H1 (cell line): ENCODE measurements around the gene ABI3. TPM values are rescaled to one million over a fixed set of nuclear protein-coding genes. Genes with fewer than 3 reads are reported as not detected.

Experiments
- ASH2L ChIP-seq: fragments of 200-600, 300-600 bp; sonication (generic); IDR thresholded peaks from one replicate; pipeline ENCODE4 v1.7.1; 2017; ENCODE audit warnings: low read length
- BACH1 ChIP-seq: IDR thresholded peaks from 2 replicates; pipeline ENCODE4 v1.6.1; 2012; ENCODE audit warnings: low read length, improper control_type of control experiment
- CBX5 ChIP-seq: fragments of 300-800, 300-1000 bp; sonication (generic); IDR thresholded peaks from 2 replicates; pipeline ENCODE4 v1.7.1; 2016; ENCODE audit warnings: antibody characterized with exemption, low read length, low read depth
- CEBPB ChIP-seq: IDR thresholded peaks from 2 replicates; pipeline ENCODE4 v1.6.1; 2012; ENCODE audit warnings: low read depth, low read length
- EZH2 ChIP-seq: fragments of 200-600 bp; sonication (generic); IDR thresholded peaks from 2 replicates; pipeline ENCODE4 v1.7.1; 2012; ENCODE audit warnings: low read depth, mild to moderate bottlenecking, moderate library complexity, low read length, inconsistent platforms; ENCODE audit not compliant: severe bottlenecking
- FOSL1 ChIP-seq: IDR thresholded peaks from 2 replicates; pipeline ENCODE4 v1.6.1; 2011; ENCODE audit warnings: mild to moderate bottlenecking, low read depth, low read length, moderate library complexity; ENCODE audit not compliant: insufficient read depth
- HDAC2 ChIP-seq, 2 experiments: fragments of 300-600 bp in 1 of 2; sonication (generic) in 1 of 2; IDR thresholded peaks; 2 replicates each; pipeline ENCODE4 v1.6.1; 2011 to 2012; ENCODE audit warnings: low read depth in 2 of 2, low read length in 2 of 2, mild to moderate bottlenecking in 2 of 2, moderate library complexity in 2 of 2, borderline replicate concordance in 1 of 2, inconsistent platforms in 1 of 2
- JUND ChIP-seq: IDR thresholded peaks from 2 replicates; pipeline ENCODE4 v1.6.1; 2011; ENCODE audit warnings: mild to moderate bottlenecking, improper control_type of control experiment, low read length
- NRF1 ChIP-seq: IDR thresholded peaks from 2 replicates; pipeline ENCODE4 v1.6.1; 2011; ENCODE audit warnings: mild to moderate bottlenecking, low read depth, low read length, improper control_type of control experiment
- PHF8 ChIP-seq: fragments of 200-600 bp; sonication (generic); conservative IDR thresholded peaks from 2 replicates; pipeline ENCODE4 v1.7.1; 2012; ENCODE audit warnings: low read depth, mild to moderate bottlenecking, inconsistent platforms, low read length, moderate library complexity
- RBBP5 ChIP-seq: IDR thresholded peaks from 2 replicates; pipeline ENCODE4 v1.7.1; 2012; ENCODE audit warnings: low read depth, mild to moderate bottlenecking, inconsistent platforms, low read length, moderate library complexity, borderline replicate concordance
- RFX5 ChIP-seq: IDR thresholded peaks from 2 replicates; pipeline ENCODE4 v1.6.1; 2011; ENCODE audit warnings: low read depth, low read length, improper control_type of control experiment, borderline replicate concordance
- SIRT6 ChIP-seq: IDR thresholded peaks from one replicate; pipeline ENCODE4 v1.7.1; 2012; ENCODE audit warnings: low read length, inconsistent platforms
- SP1 ChIP-seq: IDR thresholded peaks from 2 replicates; pipeline ENCODE4 v1.6.1; 2011; ENCODE audit warnings: low read depth, low read length
- SUZ12 ChIP-seq: fragments of 200-600 bp; sonication (generic); IDR thresholded peaks from 2 replicates; pipeline ENCODE4 v1.6.1; 2012; ENCODE audit warnings: mild to moderate bottlenecking, inconsistent platforms, low read length, moderate library complexity, mixed read lengths
- TAF1 ChIP-seq: IDR thresholded peaks from 2 replicates; pipeline ENCODE4 v1.6.1; 2011; ENCODE audit warnings: mild to moderate bottlenecking, low read depth, low read length
- TAF7 ChIP-seq: optimal IDR thresholded peaks from 2 replicates; pipeline ENCODE3; 2011; ENCODE audit warnings: low read depth, mild to moderate bottlenecking, inconsistent platforms, low read length, moderate library complexity, borderline replicate concordance
- TCF12 ChIP-seq: IDR thresholded peaks from 2 replicates; pipeline ENCODE4 v1.6.1; 2011; ENCODE audit warnings: low read depth, mild to moderate bottlenecking, low read length
- polyA plus RNA-seq, 7 experiments: library from polyadenylated mRNA; depleted of rRNA in 3 of 7; stranded (reverse) in 5 of 7; unstranded in 2 of 7; fragments of >200 nt in 5 of 7; fragments of 200-250 nt in 2 of 7; gene quantifications; 1 replicate in 5 of 7; 2 replicates in 1 of 7; 4 replicates in 1 of 7; pipeline versions ENCODE4 v1.2.1 to v1.2.3, GENCODE V29; 2011 to 2013; ENCODE audit warnings: missing spikeins in 2 of 7, mixed read lengths in 2 of 7
- total RNA-seq: library from RNA; stranded (reverse); fragmentation: NEBNext Ultra II Directional; extraction: Animal tissue kit (Norgen Biotek cat#: 25700); gene quantifications from 2 replicates; pipeline ENCODE4 v1.2.1, GENCODE V29; 2021
- TF ChIP-seq, protein P1 (sequence below), 3 experiments: IDR thresholded peaks; 1 replicate in 2 of 3; 2 replicates in 1 of 3; pipeline versions ENCODE4 v1.5.1 to v1.6.1; 2011; ENCODE audit warnings: low read length in 3 of 3, mild to moderate bottlenecking in 3 of 3, inconsistent platforms in 2 of 3, low read depth in 1 of 3, moderate library complexity in 1 of 3; ENCODE audit not compliant: insufficient read depth in 1 of 3; ENCODE audit errors: control extremely low read depth in 1 of 3
- TF ChIP-seq, protein P2 (sequence below): IDR thresholded peaks from 2 replicates; pipeline ENCODE4 v1.6.1; 2011; ENCODE audit warnings: low read length, improper control_type of control experiment

Gene ABI3
- total and polyA plus RNA-seq, 2 of the 8 experiments (the other 6 are each of a cell fraction or from before 2014, with no cell fraction given) = 1.3 to 2.5 TPM

DNA sequence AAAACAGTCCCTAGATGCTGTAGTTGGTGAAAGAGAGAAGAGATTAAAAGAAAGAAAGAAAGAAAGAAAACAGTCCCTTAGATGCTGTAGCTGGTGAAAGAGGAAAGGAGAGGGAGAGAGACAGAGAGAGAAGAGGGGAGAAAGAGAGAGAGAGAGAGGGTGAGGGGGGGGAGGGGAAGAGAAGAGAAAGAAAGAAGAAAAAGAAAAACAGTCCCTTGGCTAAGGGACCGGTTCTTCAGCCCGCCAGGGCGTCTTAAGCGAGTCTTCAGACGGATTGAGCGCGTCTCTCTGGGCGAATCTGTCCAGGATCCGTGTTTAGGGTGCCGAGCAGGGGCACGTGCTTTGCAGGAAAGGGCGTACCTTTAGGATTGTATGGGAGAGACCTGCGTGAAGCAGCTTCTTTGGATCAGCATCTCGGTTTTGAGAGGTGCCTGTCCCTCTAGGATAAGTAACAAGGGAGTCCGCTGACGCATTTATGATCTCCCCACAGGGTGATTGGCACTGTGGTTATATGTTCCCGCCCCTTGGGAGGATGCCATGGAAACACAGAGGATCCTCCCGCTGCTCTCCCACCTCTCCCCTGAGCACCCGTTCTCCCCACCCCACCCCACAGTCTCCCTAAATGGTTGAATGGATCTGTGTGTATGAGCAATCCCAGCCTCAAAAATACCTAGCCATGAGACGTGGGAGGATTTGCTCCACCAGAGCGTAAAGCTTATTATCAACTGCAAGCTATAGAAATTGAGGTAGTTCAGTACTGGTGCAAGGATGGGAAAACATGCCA lies 16.8 kb upstream of the ABI3 start (continued):
- no peak for TF ChIP-seq CEBPB
- TF ChIP-seq ASH2L = peak; percentile 44
- TF ChIP-seq PHF8 = no peak; the same call in 1 of the 2 replicates
- TF ChIP-seq BACH1 = no peak
- TF ChIP-seq SP1 = no peak
- TF ChIP-seq SIRT6 = no peak
- no peak for TF ChIP-seq TCF12
- TF ChIP-seq CBX5 = no peak
- no peak for TF ChIP-seq FOSL1
- TF ChIP-seq, protein P1, sequence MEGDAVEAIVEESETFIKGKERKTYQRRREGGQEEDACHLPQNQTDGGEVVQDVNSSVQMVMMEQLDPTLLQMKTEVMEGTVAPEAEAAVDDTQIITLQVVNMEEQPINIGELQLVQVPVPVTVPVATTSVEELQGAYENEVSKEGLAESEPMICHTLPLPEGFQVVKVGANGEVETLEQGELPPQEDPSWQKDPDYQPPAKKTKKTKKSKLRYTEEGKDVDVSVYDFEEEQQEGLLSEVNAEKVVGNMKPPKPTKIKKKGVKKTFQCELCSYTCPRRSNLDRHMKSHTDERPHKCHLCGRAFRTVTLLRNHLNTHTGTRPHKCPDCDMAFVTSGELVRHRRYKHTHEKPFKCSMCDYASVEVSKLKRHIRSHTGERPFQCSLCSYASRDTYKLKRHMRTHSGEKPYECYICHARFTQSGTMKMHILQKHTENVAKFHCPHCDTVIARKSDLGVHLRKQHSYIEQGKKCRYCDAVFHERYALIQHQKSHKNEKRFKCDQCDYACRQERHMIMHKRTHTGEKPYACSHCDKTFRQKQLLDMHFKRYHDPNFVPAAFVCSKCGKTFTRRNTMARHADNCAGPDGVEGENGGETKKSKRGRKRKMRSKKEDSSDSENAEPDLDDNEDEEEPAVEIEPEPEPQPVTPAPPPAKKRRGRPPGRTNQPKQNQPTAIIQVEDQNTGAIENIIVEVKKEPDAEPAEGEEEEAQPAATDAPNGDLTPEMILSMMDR (IDR thresholded peaks at IDR 0.05; ENCODE audit: control extremely low read depth in 1 of 3, insufficient read depth in 1 of 3, low read depth in 1 of 3, low read length in 3 of 3) = no peak
- TF ChIP-seq NRF1 = no peak
- 0 out of 2 replicates have a peak, but pooled peaks have one; percentile 27 for TF ChIP-seq RBBP5
- no peak for TF ChIP-seq SUZ12
- TF ChIP-seq, protein P2, sequence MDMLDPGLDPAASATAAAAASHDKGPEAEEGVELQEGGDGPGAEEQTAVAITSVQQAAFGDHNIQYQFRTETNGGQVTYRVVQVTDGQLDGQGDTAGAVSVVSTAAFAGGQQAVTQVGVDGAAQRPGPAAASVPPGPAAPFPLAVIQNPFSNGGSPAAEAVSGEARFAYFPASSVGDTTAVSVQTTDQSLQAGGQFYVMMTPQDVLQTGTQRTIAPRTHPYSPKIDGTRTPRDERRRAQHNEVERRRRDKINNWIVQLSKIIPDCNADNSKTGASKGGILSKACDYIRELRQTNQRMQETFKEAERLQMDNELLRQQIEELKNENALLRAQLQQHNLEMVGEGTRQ = no peak
- no peak for TF ChIP-seq JUND
- TF ChIP-seq TAF1 = peak; percentile 36; the same call in 1 of the 2 replicates
- TF ChIP-seq RFX5 = no peak
- no peak for TF ChIP-seq EZH2
- no peak for TF ChIP-seq TAF7
- TF ChIP-seq HDAC2 (IDR thresholded peaks at IDR 0.05; ENCODE audit: borderline replicate concordance in 1 of 2, low read depth in 2 of 2, low read length in 2 of 2) = no peak
